ENCODE data around the gene HTRA3.

DNA sequence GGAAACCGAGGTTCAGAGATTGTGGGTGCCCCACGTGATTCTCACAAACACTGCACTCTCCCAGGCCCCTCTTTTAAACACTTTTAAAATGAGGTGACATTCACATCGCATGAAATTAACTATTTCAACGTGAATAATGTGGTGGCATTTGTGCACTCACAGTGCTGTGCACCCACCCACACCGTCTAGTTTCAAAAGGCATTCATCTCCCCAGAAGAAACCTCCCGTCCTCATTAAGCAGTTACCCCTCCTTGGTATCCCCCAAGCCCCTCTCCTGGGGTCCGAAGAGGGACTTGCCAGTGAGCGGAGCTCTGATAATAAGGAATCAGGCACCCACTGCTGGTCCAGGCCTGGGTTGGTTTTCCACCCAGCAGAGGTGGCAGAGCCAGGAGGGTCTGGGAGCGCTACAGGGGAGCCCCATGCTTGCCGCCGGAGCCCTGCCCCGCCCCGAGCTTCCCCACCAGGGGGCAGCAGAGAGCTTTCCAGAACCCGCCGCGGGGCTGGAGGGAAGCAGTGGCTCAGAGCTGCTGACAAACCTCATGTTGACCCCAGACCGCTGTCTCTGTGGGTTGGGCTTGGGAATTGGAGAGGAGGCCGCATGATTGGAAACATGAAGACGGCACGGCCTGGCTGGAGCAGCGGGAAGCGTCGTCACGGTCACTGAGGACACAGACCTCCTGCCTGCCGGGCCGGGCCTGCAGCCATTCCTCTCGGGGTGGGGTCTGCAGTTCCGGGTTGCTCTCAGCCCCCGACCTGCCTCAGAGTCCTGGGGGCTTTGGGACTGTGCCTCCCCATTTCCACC, 27.5 kb upstream of the HTRA3 start:
- no peak for TF ChIP-seq YY1 (IDR thresholded peaks at IDR 0.05)
- peak; percentile 40 for TF ChIP-seq SP1 (IDR thresholded peaks at IDR 0.05)
- TF ChIP-seq CTCF (IDR thresholded peaks at IDR 0.05; ENCODE audit: low read depth, low read length, missing input control): peak; percentile 88
- no peak for TF ChIP-seq TAF1 (conservative IDR thresholded peaks at IDR 0.05)
- TF ChIP-seq ZBTB33 (IDR thresholded peaks at IDR 0.05): no peak
- TF ChIP-seq HNF4G (IDR thresholded peaks at IDR 0.05): no peak
- TF ChIP-seq GABPA (IDR thresholded peaks at IDR 0.05 in 1 of 2, conservative IDR thresholded peaks at IDR 0.05 in 1 of 2): no peak
- TF ChIP-seq RAD21 (IDR thresholded peaks at IDR 0.05): peak; percentile 89 to 95
- peak; percentile 12 for TF ChIP-seq REST (IDR thresholded peaks at IDR 0.05)
- TF ChIP-seq JUND (IDR thresholded peaks at IDR 0.05): no peak
- no peak for TF ChIP-seq MAX (IDR thresholded peaks at IDR 0.05)
- TF ChIP-seq EGR1 (IDR thresholded peaks at IDR 0.05; ENCODE audit: low read depth in 2 of 2): no peak

Data from liver (tissue), 3 donors.